OCI-LY1 (cell line): ENCODE data around the gene EDN2.
A peak's percentile ranks its signal among the peaks of the same experiment; 100 is the strongest.

Experiments used
- H2AFZ ChIP-seq: fragments of 200-600 bp; sonication (generic), shearing (Covaris generic); 2 replicates; pipeline ENCODE4 v1.6.0; 2014; ENCODE audit warnings: antibody characterized with exemption, mild to moderate bottlenecking, low read length
- H3F3A ChIP-seq: fragments of 200-600 bp; sonication (generic), shearing (Covaris generic); 2 replicates; pipeline ENCODE4 v1.6.0; 2014; ENCODE audit warnings: mild to moderate bottlenecking, antibody characterized with exemption, low read length, moderate library complexity; ENCODE audit not compliant: insufficient read depth
- H3K27ac ChIP-seq: fragments of 200-600 bp; sonication (generic); 2 replicates; pipeline ENCODE4 v1.5.1; 2014; ENCODE audit warnings: low read length, mixed run types, mild to moderate bottlenecking, low read depth; ENCODE audit not compliant: poor library complexity, severe bottlenecking
- H3K27me3 ChIP-seq: fragments of 200-600 bp; sonication (generic); 2 replicates; pipeline ENCODE4 v1.6.0; 2014; ENCODE audit warnings: antibody characterized with exemption, mild to moderate bottlenecking, low read length, moderate library complexity; ENCODE audit not compliant: insufficient read depth
- H3K36me3 ChIP-seq: fragments of 200-600 bp; sonication (generic); 2 replicates; pipeline ENCODE4 v1.6.1; 2014; ENCODE audit warnings: mild to moderate bottlenecking, antibody characterized with exemption, low read length, moderate library complexity, mixed read lengths; ENCODE audit not compliant: insufficient read depth
- H3K4me1 ChIP-seq: fragments of 200-600 bp; sonication (generic); 2 replicates; pipeline ENCODE4 v1.5.1; 2014; ENCODE audit warnings: mild to moderate bottlenecking, low read length, moderate library complexity; ENCODE audit not compliant: insufficient read depth, severe bottlenecking
- H3K4me2 ChIP-seq: fragments of 200-600 bp; sonication (generic), shearing (Covaris generic); 2 replicates; pipeline ENCODE4 v1.6.1; 2014; ENCODE audit warnings: low read length
- H3K4me3 ChIP-seq: fragments of 200-600 bp; sonication (generic); 2 replicates; pipeline ENCODE4 v1.5.1; 2014; ENCODE audit warnings: low read length, low read depth, mild to moderate bottlenecking, mixed read lengths; ENCODE audit not compliant: poor library complexity, severe bottlenecking
- H3K79me2 ChIP-seq: fragments of 200-600 bp; shearing (Covaris generic); 2 replicates; pipeline ENCODE4 v1.6.1; 2016; ENCODE audit warnings: mixed run types, low read length, mixed read lengths; ENCODE audit not compliant: insufficient read depth
- H3K9ac ChIP-seq: fragments of 200-600 bp; sonication (generic), shearing (Covaris generic); 2 replicates; pipeline ENCODE4 v1.6.1; 2014; ENCODE audit warnings: mild to moderate bottlenecking, low read length, mixed read lengths
- H3K9me2 ChIP-seq: fragments of 200-600 bp; sonication (generic), shearing (Covaris generic); 2 replicates; pipeline ENCODE4 v1.6.1; 2014; ENCODE audit warnings: low read depth, mild to moderate bottlenecking, low read length, mixed read lengths
- H3K9me3 ChIP-seq: fragments of 200-600 bp; shearing (Covaris generic); 2 replicates; pipeline ENCODE4 v1.6.1; 2014; ENCODE audit warnings: low read length, mixed read lengths
- H4K20me1 ChIP-seq: fragments of 200-600 bp; sonication (generic), shearing (Covaris generic); 2 replicates; pipeline ENCODE4 v1.6.0; 2016; ENCODE audit warnings: mild to moderate bottlenecking, low read length; ENCODE audit not compliant: insufficient read depth
- CTCF ChIP-seq: fragments of 200-600 bp; sonication (generic), shearing (Covaris generic); IDR thresholded peaks from 2 replicates; pipeline ENCODE4 v1.5.1; 2017; ENCODE audit warnings: mild to moderate bottlenecking, antibody characterized with exemption, low read length, moderate library complexity, mixed read lengths
- EZH2 ChIP-seq: fragments of 200-600 bp; sonication (generic), shearing (Covaris generic); IDR thresholded peaks from 2 replicates; pipeline ENCODE4 v1.8.0; 2017; ENCODE audit warnings: borderline replicate concordance, mixed run types, mild to moderate bottlenecking, antibody characterized with exemption, low read length, moderate library complexity, mixed read lengths

The EDN2 gene

GRCh38 chr1:41519667-41520066 lies 35.2 kb upstream of the EDN2 start:
- no peak overlapping the region for H2AFZ ChIP-seq
- no peak overlapping the region for H3K4me2 ChIP-seq
- peaks cover 38% of the 10 kb centered on the region for H3K4me1 ChIP-seq
- no peaks in the 10 kb centered on the region for H3K9me2 ChIP-seq
- no peaks in the 10 kb centered on the region for H3K9me3 ChIP-seq
- H3F3A ChIP-seq: no peaks in the 10 kb centered on the region
- TF ChIP-seq EZH2 (no peak), CTCF (no peak)
- H3K36me3 ChIP-seq: no peaks in the 10 kb centered on the region
- H4K20me1 ChIP-seq: no peaks in the 10 kb centered on the region
- no peak overlapping the region for H3K4me3 ChIP-seq
- no peak overlapping the region for H3K27ac ChIP-seq
- no peak overlapping the region for H3K9ac ChIP-seq
- H3K27me3 ChIP-seq: no peaks in the 10 kb centered on the region
- no peaks in the 10 kb centered on the region for H3K79me2 ChIP-seq

GRCh38 chr1:41518471-41518870 lies 34.0 kb upstream of the EDN2 start:
- H3K4me1 ChIP-seq: peaks cover 38% of the 10 kb centered on the region
- H3K27me3 ChIP-seq: no peaks in the 10 kb centered on the region
- no peaks in the 10 kb centered on the region for H3K9me3 ChIP-seq
- peak overlapping the region; percentile 88 for H3K27ac ChIP-seq
- H2AFZ ChIP-seq: no peak overlapping the region
- TF ChIP-seq EZH2 (no peak), CTCF (no peak)
- H3K36me3 ChIP-seq: no peaks in the 10 kb centered on the region
- no peaks in the 10 kb centered on the region for H3K79me2 ChIP-seq
- H3K9ac ChIP-seq: no peak overlapping the region; the same call in 1 of the 2 replicates
- H3F3A ChIP-seq: no peaks in the 10 kb centered on the region
- H3K9me2 ChIP-seq: no peaks in the 10 kb centered on the region
- no peak overlapping the region for H3K4me3 ChIP-seq
- peak overlapping the region; percentile 48; the same call in 1 of the 2 replicates for H3K4me2 ChIP-seq
- H4K20me1 ChIP-seq: no peaks in the 10 kb centered on the region

GRCh38 chr1:41517062-41517438 lies 32.6 kb upstream of the EDN2 start:
- H3K79me2 ChIP-seq: no peaks in the 10 kb centered on the region
- no peaks in the 10 kb centered on the region for H3F3A ChIP-seq
- peaks cover 38% of the 10 kb centered on the region for H3K4me1 ChIP-seq
- H3K4me2 ChIP-seq: peak overlapping the region; percentile 48
- peak overlapping the region; percentile 88 for H3K27ac ChIP-seq
- H3K9ac ChIP-seq: peak overlapping the region; percentile 45; the same call in 1 of the 2 replicates
- no peaks in the 10 kb centered on the region for H3K9me2 ChIP-seq
- H4K20me1 ChIP-seq: no peaks in the 10 kb centered on the region
- no peak overlapping the region for H2AFZ ChIP-seq
- H3K36me3 ChIP-seq: no peaks in the 10 kb centered on the region
- TF ChIP-seq EZH2 (no peak), CTCF (no peak)
- H3K27me3 ChIP-seq: no peaks in the 10 kb centered on the region
- H3K4me3 ChIP-seq: peak overlapping the region; percentile 41
- H3K9me3 ChIP-seq: no peaks in the 10 kb centered on the region
